Lower leg skin (tissue), 3 donors: Measurements from ENCODE around the gene RNF227.

ENCODE experiments used
- POLR2A ChIP-seq, 2 donors: fragments of 450-650 bp; IDR thresholded peaks; one replicate each; pipeline ENCODE4 v1.6.1; 2016 to 2017; ENCODE audit warnings: antibody characterized with exemption in 2 of 2, mild to moderate bottlenecking in 1 of 2, moderate library complexity in 1 of 2
- TF ChIP-seq, protein P1 (sequence below), 3 donors: fragments of 450-650 bp; IDR thresholded peaks; one replicate each; pipeline ENCODE4 v1.5.1; 2016; ENCODE audit warnings: antibody characterized with exemption in 3 of 3, mild to moderate bottlenecking in 3 of 3, moderate library complexity in 2 of 3

GRCh38 chr17:7915179-7915610 is 894 bp downstream of the RNF227 start:
- TF ChIP-seq, protein P1, sequence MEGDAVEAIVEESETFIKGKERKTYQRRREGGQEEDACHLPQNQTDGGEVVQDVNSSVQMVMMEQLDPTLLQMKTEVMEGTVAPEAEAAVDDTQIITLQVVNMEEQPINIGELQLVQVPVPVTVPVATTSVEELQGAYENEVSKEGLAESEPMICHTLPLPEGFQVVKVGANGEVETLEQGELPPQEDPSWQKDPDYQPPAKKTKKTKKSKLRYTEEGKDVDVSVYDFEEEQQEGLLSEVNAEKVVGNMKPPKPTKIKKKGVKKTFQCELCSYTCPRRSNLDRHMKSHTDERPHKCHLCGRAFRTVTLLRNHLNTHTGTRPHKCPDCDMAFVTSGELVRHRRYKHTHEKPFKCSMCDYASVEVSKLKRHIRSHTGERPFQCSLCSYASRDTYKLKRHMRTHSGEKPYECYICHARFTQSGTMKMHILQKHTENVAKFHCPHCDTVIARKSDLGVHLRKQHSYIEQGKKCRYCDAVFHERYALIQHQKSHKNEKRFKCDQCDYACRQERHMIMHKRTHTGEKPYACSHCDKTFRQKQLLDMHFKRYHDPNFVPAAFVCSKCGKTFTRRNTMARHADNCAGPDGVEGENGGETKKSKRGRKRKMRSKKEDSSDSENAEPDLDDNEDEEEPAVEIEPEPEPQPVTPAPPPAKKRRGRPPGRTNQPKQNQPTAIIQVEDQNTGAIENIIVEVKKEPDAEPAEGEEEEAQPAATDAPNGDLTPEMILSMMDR (IDR thresholded peaks at IDR 0.05): no peak
- TF ChIP-seq POLR2A (IDR thresholded peaks at IDR 0.05): no peak
